AML-193 (cell line): ENCODE measurements around the gene NLRP1.

Experiments used
- DNase-seq, 2 experiments: peaks; one replicate each; lab custom pipeline; 2025; lab: John Stamatoyannopoulos, UW

NLRP1 gene

DNA sequence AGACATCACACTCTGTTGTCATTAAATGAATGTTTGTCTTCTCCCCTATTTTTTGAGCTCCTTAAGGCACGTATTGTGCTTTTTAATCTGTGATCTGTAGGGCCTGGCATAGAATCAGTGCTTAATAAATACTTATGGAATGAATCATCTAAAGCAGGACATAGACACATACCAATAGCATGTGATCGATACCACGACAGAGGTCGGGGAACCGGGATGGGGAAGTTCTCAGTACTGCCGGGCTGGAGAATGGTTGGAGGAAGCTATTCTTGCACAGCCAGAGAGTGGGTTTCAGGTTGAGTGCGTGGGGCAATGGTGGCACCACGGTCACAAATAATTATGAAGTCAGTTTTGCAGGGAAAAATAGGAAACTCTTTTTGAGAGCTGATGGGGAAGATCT, 26.8 kb downstream of the NLRP1 start:
- DNase-seq, result no peak

DNA sequence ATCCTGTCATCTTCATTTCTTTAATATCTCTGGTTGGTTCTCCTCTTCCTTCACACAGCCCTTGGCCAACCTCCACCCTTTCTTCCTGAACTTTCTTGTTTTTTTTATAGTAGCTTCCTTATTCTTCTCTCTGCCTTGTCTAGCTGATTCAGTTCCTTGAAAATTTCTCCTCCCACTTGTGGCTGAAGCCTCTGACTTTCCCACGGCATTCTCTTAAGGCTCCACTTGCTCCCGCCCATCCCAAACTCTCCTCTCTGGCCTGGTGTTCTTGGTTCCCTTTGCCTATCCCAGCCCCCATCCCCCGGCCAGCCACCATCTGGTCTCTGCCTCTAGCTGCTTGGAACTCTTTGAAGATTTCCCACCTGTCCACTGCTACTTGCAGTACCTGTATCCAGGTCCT, 29.1 kb downstream of the NLRP1 start:
- no peak for DNase-seq

DNA sequence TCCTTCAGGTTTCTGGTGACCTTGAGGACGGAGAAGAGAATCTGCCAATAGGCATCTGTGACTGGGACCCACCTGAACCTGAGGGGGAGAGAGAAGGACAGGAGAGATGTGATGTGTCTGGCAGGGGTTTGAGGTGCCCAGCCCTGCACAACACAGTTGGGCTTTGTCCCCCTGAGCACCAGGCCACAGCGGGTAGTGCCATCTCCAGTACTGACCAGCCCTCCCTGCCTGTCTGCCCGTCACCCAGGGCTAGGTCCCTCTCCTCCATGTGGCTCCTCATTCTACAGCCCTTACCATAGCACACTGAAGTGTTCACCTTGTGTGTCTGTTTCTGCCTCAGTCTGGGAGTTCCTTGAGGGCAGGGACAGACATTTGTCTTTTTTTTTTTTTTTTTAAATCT, 30.8 kb downstream of the NLRP1 start:
- no peak for DNase-seq

DNA sequence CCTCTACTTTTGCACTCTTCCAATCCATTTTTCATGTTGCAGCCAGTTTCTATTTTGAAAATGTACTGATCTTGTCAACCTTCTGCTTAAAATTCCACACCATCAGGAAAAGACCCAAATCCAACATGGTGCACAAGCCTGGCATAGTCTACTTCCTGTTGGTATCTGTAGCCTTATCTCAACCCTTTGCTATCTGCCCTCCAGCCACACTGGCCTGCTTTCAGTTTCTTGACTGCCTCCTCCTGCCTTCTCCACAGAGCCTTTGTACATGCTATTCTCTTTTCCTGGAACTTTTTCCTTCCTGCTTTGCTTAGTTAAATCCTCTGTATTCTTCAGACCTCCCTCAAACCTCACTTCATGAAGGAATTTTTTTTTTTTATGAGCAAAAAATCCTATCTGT, 31.5 kb downstream of the NLRP1 start:
- DNase-seq, result no peak

DNA sequence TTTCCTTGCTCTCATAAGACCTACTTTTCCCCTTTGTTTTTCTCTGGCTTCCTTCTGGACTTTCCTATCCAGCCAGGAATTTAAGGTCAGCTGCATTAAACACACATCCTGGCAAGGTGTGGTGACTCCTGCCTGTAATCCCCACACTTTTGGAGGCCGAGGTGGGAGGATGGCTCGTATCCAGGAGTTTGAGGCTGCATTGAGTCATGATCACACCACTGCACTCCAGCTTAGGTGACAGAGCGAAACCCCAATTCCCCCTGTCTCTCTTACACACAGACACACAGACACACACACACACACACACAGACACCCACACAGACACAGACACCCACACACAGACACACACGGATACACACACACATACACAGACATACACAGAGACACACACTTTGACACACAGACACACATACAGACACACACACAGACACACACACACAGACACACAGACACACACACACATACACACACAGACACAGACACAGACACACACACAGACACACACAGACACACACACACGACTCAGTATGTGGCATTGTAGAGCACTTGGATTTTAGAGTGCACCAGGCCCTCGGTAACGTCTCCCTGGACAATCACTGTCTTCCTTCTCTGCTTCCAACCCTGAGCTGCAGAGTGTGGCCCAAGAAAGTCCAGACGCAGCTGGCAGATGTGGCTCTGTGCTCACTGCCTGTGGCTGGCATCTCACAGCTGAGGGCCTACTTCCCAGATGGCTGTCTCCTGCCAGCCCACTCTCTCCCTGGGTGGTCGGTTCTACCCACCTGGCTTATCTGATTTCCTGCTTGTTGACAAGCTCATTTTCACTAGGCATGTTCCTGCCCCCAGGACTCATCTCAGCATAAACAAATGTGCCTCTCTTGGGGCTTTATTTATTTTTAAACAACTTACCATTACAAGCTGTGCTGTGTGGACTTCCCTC, 39.0 kb downstream of the NLRP1 start:
- DNase-seq, result no peak

DNA sequence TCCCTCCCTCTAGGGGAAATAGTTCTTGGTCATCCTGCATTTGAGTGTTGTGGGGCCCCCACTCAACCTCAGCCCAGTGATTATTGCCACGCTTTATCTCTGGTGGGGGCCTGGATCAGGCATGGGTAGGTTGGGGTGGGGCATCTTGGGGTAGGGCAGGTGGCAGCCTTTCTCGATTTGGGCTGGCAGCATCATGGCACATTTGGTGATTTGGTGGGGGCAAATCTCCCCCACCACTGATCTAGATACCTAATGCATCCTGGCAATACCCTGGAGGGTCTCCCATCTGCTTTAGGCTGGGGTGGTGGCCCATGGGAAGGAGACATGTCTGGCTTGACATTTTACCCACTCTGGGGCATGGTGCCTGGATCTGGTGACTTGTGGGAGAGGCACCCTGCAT, 40.2 kb downstream of the NLRP1 start:
- no peak for DNase-seq

DNA sequence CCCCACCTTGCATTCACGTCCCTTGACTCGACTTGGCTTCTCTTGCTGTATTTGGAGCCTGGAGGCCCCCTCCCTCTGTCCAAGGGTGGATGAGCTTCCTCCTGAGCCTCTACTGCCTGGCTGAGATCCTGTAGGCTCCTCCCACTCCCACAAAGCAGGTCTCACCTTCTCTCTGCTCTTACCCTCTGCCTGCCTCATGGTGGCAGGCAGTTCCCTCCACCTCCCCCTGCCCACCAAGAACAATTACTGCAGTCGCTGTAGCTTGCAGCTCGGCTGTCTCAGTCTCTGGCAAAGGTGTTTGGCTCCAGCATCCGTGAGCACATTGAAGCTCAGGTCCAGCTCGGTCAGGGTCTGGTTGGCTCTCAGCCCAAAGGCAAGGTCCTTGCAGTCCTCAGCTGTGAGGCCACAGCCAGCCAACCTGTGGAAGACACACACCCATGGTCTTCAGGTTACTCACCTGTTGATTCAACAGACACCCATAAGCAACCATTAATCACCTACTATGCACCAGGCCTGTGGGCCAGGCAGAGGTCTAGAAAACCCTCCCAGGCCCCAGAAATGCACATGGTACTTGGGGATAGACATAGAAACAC, 42.6 kb downstream of the NLRP1 start:
- no peak for DNase-seq

DNA sequence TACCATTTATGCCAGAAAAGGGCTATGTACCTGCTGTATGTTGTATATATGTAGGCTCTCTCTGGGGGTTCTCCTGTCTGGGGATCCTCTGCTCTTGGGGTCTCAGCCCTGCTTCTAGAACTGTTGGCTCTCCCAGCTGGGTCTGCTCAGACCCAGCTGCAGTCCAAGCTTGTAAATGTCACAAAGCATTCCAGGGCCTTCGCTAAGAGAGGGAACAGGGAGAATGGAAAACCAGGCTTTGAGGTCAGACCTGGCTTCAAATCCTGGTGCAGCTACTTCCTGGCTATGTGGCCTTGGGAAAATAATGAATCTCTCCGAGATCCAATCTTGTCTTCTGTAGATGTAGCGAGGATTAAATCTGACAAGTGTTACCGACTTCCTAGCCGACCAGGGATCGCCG, 44.0 kb downstream of the NLRP1 start:
- DNase-seq, result no peak

DNA sequence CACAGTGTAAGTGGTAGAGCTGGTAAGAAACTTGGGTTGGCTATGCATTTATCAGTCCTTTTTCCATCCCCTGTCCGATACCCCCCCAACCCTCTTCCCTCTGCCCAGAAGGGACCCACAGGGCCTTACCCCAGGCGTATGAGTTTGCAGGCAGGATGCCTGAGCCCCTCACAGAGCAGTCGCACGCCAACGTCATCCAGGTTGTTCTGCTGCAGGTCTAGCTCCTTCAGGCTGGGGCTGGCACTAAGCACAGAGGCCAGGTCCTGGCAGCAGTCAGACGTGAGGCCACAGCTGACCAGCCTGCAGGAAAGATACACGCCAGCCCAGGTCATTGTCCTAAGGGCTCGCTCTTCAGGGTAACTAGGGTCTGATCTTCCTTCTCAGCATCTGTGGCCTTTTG, 45.0 kb downstream of the NLRP1 start:
- no peak for DNase-seq

DNA sequence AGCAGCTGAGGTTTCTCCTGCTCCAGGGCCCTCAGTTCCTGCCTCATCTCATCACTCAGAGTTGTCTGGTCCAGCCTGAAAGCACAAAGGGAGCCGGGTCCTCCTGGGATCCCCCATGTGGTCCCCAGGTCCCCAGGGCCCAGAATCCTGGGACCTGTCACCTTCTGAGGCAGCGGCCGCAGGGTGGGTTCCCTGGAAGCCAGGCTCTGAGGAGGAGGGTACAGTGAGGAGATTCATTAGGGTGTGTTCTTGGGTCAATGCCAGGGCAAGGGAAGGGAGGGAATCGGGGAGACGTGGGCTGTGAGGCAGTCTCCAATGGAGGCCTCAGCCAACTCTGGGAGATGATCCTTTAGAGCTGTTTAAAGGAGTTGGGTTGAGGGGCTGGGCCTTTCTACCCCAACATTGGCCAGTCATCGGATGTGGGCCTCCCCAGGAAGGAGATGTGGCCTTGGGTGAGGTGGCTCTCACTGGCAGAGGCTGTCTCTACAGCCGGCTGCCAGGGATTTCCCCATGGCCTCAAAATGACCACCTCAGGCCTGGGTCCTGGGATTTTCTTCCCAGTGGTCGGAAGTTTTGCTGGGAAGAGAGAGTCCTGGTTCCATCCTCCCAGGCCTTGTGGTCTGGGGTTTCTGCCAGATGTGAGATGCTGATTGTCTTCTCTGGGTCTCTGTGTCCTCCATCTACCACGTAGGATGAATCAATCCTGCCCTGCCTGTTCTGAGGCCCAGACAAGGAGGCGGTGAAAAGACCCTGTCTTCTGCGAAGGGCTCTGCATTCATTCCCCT, 47.3 kb downstream of the NLRP1 start:
- no peak for DNase-seq

DNA sequence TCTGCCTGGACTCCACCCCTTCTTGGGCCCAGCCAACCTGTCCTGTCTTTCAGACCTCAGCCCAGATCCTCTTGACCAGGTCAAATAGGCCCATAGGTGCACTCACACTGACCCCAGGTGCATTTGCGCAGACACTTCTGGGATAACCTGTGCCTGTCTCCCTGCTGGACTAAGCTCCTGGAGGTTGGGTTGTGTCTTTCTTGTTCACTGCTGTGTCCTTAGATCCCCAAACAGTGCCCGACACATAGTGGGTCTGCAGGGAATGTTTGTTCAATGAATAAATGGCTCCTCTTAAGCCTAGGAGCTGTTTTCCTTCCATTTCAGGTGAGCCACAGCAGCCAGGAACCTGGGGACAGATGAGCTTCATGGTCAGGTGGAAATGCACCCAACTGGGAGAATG, 48.9 kb downstream of the NLRP1 start:
- no peak for DNase-seq

DNA sequence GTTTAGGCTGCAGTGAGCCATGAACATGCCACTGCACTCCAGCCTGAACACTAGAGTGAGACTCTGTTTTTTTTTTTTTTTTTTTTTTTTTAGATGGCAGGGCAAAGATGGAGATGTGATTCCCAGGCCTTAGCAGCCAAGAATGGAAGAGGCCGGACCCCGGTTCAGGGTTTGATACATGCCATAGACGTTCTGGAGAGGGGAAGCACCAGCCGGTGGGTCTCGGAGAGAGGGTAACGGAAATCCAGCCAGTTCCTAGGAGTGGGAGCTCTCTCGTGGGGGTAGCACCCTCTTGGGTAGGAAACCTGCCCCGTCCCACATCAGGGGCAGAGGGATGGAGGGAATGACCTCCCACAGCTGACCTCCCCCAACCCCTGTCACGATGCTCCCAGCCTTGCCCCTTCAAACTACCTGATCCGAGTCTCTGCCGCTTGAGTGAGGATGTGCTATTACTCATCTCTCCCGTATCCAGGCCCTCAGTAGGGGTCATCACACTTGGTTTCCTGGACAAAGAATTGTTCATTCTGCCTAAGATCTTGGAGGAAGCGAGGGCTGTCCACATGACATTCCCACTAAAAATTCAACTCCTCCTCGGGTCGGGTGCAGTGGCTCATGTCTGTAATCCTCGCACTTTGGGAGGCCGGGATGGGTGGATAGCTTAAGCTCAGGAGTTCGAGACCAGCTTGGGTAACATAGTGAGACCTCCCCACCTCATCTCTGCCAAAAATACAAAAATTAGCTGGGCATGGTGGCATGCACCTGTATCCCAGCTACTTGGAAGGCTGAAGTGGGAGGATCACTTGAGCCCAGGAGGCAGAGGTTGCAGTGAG, 50.6 kb downstream of the NLRP1 start:
- DNase-seq, result no peak

DNA sequence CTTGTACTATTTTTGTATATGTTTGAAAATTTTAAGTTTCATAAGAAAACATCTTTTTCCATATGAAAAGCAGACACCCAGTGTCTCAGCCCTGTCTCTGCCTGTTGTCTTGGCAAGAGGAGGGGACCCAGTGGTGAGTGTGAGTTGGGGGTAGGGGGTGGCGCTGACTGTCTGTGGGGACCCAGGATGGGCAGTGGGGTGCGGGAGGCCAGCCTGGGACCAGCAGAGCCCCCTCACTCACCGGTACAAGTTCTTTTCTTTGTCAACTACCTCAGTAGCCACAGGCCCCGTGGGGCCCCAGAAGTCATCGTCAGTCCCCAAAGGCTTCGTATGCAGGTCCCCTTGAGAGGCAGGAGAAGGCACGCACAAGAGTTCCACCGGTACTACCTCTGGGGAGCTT, 51.7 kb downstream of the NLRP1 start:
- no peak for DNase-seq

DNA sequence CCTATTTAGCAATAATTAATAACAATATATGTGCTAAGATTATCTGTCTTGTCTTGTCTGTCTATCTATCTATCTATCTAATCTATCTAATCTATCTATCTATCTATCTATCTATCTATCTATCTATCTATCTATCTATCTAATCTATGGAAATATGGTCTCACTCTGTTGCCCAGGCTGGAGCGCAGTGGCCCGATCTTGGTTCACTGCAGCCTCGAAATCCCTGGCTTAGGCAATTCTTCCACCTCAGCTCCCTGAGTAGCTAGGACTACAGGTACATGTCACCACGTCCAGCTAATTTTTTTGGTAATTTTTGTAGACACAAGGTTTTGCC, 53.3 kb downstream of the NLRP1 start:
- DNase-seq, result no peak

DNA sequence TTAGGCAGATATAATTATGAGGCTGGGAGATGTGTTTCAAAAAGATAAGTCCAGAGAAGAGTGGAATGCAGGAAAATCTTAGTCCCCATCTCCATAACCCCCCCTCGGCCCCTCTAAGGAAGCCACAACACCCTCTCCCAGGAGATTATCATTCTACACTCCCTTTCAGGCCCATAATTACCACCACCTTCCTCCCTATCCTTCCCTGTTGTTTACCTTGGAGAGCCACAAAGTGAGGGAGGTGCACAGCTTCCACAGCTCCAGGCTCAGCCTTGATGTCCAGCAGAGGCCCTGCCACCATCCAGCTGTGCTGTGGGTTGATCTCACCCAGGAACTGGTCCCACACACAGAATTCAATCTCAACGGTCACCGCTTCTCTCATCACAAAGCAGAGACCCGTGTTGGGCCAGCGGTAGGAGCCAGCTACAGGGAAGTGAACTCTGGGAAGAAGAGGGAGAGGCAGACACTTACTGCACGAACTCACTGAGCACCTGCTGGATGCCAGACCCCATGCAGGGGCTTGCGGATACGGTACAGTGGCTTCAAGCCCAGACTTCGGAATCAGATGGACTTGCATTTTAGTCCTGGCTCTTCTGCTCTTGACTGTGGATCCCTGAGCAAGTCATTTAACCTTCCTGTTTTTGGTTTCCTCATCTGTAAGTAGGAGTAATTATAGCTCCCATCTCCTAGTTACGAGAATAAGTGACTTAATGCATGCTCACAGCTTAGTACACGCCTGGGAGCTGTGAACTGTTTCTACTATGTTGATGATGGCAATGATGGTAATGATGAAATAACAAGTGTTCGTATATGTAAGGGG, 53.8 kb downstream of the NLRP1 start:
- DNase-seq, result no peak

DNA sequence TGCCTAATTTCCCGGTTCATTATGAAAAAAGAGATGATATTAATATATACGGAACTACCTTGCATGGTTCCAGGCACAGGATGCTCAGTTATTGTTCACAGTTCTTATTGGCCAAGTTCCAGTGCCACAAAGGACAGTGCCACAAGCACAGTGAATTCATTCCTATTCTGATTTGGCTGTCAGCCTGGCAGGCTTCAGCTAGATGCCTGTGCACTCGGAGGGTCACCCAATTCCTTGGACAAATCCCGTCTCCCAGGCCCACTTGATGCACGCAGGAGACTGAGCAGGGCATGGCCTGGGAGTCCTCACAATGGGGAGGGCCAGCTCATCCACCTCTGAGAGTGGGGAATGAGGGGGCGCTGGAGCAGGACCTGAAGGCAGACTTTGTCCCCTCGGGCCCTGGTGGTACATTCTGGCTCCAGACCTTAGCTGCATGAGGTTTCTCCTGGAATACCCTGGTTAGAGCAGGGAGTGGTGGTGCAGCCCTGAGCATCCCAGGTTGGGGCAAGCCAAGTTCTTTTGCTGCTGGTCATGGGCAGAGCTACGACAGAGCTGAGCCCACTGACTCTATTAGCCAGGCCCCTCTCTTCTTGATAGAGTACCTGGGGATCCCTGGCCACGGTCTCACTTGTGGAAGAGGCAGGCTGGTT, 56.6 kb downstream of the NLRP1 start:
- DNase-seq, result no peak

DNA sequence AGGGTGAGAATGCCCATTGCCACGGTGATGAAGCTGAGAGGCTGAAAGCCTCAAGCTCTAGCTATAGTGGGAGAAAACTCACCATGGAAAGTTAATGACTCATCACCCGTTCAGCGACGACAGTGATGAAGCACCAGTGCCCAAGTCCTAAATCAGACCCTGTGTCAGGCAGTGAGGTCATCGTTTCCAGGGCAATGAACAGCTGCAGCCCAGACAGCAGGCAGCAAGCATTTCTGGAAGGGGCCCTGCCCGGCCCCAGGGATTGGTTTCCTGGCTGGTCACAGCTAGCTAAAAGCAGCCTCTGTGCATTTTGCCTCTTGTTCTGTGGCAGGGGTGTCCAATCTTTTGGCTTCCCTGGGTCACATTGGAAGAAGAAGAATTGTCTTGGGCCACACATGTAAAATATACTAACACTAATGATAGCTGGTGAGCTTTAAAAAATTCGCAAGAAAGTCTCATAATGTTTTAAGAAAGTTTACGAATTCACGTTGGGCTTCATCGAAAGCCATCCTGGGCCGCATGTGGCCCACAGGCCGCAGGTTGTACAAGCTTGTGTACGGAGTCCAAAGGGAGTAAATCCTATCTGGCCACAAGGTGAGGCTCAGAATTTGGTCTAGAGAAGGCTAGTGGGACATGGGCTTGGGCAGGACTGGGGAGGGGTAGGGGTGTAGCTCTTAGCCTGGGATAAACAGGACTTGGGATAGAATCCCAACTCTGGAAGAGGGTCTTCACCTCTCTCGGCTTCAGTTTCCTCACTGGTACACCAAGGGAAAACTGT, 57.3 kb downstream of the NLRP1 start:
- DNase-seq, result no peak

DNA sequence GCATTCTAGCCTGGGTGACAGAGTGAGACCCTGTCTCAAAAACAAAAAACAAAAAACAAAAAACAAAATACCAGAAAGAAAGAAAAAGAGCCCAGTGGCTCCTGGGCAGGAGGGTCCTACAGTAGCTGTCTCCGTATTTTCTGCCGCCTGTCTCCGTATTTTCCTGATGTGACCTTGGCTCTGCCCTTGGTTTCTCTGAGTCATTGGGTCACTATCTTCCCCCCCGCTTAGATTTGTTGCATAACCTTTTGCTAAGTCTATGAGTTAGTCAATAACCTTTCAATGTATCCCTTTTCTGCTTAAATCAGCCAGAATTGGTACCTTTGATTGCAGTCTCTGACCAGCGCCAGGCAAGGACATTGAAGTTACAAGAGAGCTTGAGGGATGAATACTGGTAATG, 61.1 kb downstream of the NLRP1 start:
- no peak for DNase-seq

DNA sequence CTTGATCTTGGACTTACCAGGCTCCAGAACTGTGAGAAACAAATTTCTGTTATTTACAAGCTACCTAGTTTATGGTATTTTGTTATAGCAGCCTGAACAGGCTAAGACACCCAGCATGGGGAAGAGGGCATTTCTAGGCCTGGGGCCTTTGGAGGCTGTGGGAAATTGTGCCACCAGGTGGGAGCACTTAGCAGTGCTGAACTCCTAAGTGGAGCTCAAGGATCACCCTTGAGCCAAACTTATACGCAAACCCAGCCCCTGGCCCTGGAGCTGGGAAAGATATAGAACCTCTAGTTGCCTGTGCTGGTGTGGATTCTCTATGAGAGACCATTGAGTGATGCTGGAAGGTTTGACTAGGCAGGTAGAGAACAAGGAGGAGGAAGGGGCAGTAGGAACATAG, 61.8 kb downstream of the NLRP1 start:
- no peak for DNase-seq
